WERI-Rb-1 (cell line): ENCODE data around the gene ZNF236.

Experiments used
- DNase-seq: peaks from one replicate; pipeline ENCODE4 v3.0.0-alpha.2; 2020
- H3K27ac ChIP-seq: fragments of 250-450 bp; sonication (Bioruptor Pico); 2 replicates; pipeline ENCODE4 v1.5.1; 2020; ENCODE audit warnings: mild to moderate bottlenecking, moderate library complexity
- H3K27me3 ChIP-seq: fragments of 250-450 bp; sonication (Bioruptor Pico); 2 replicates; pipeline ENCODE4 v1.5.1; 2021; ENCODE audit warnings: mild to moderate bottlenecking, low read depth, moderate library complexity; ENCODE audit not compliant: insufficient read depth, severe bottlenecking
- H3K36me3 ChIP-seq: fragments of 250-450 bp; sonication (Bioruptor Pico); 2 replicates; pipeline ENCODE4 v1.5.1; 2020; ENCODE audit warnings: mild to moderate bottlenecking, moderate library complexity
- H3K4me3 ChIP-seq: 2 replicates; pipeline ENCODE4 v1.5.1; 2011; ENCODE audit warnings: low read depth, mild to moderate bottlenecking, control low read depth, low read length
- H3K9me3 ChIP-seq: fragments of 250-450 bp; sonication (Bioruptor Pico); 2 replicates; pipeline ENCODE4 v1.5.1; 2021; ENCODE audit warnings: mild to moderate bottlenecking, moderate library complexity; ENCODE audit not compliant: severe bottlenecking
- CTCF ChIP-seq: IDR thresholded peaks from 2 replicates; pipeline ENCODE4 v1.5.1; 2011; ENCODE audit warnings: low read depth, mild to moderate bottlenecking, control low read depth, inconsistent platforms, low read length

ZNF236 gene

GRCh38 chr18:76850112-76850511 is 27.8 kb downstream of the ZNF236 start:
- Histone ChIP-seq H3K27me3 (no peaks in the 10 kb centered on the region), H3K4me3 (no peak overlapping the region), H3K9me3 (no peaks in the 10 kb centered on the region), H3K36me3 (peaks cover 16% of the 10 kb centered on the region), H3K27ac (no peak overlapping the region)
- no peak for DNase-seq
- TF ChIP-seq CTCF: no peak

GRCh38 chr18:76855594-76855993 is 33.2 kb downstream of the ZNF236 start:
- H3K4me3 ChIP-seq: no peak overlapping the region
- H3K27ac ChIP-seq: no peak overlapping the region
- no peaks in the 10 kb centered on the region for H3K9me3 ChIP-seq
- no peaks in the 10 kb centered on the region for H3K27me3 ChIP-seq
- no peak for DNase-seq
- H3K36me3 ChIP-seq: peaks cover 19% of the 10 kb centered on the region
- no peak for TF ChIP-seq CTCF

- no peaks in the 10 kb centered on the region for H3K27me3 ChIP-seq
- H3K9me3 ChIP-seq: no peaks in the 10 kb centered on the region
- H3K27ac ChIP-seq: no peak overlapping the region
- TF ChIP-seq CTCF: no peak
- DNase-seq: no peak
- no peak overlapping the region for H3K4me3 ChIP-seq
- H3K36me3 ChIP-seq: peaks cover 26% of the 10 kb centered on the region
Measured at GRCh38 chr18:76857476-76857875, 35.1 kb downstream of the ZNF236 start.

- no peak overlapping the region for H3K4me3 ChIP-seq
- no peak for DNase-seq
- no peak overlapping the region for H3K27ac ChIP-seq
- H3K9me3 ChIP-seq: no peaks in the 10 kb centered on the region
- H3K36me3 ChIP-seq: peaks cover 25% of the 10 kb centered on the region
- no peaks in the 10 kb centered on the region for H3K27me3 ChIP-seq
- no peak for TF ChIP-seq CTCF
Measured at GRCh38 chr18:76859474-76860339, 37.4 kb downstream of the ZNF236 start.

- TF ChIP-seq CTCF: no peak
- H3K27ac ChIP-seq: no peak overlapping the region
- H3K36me3 ChIP-seq: peaks cover 29% of the 10 kb centered on the region
Measured at GRCh38 chr18:76860411-76860810, 38.1 kb downstream of the ZNF236 start.

GRCh38 chr18:76866666-76867065 is 44.3 kb downstream of the ZNF236 start:
- Histone ChIP-seq H3K4me3 (no peak overlapping the region), H3K36me3 (peaks cover 31% of the 10 kb centered on the region), H3K27ac (no peak overlapping the region), H3K27me3 (no peaks in the 10 kb centered on the region), H3K9me3 (no peaks in the 10 kb centered on the region)
- no peak for TF ChIP-seq CTCF
- no peak for DNase-seq

More at GRCh38 chr18:76860411-76860810, 38.1 kb downstream of the ZNF236 start:
- no peaks in the 10 kb centered on the region for H3K9me3 ChIP-seq
- no peaks in the 10 kb centered on the region for H3K27me3 ChIP-seq
- no peak for DNase-seq
- no peak overlapping the region for H3K4me3 ChIP-seq
